ENCODE measurements around the gene ZNF580.

Gene ZNF580

GRCh38 chr19:55625004-55625326, 15.8 kb upstream of the ZNF580 start:
- no peak for DNase-seq

DNA sequence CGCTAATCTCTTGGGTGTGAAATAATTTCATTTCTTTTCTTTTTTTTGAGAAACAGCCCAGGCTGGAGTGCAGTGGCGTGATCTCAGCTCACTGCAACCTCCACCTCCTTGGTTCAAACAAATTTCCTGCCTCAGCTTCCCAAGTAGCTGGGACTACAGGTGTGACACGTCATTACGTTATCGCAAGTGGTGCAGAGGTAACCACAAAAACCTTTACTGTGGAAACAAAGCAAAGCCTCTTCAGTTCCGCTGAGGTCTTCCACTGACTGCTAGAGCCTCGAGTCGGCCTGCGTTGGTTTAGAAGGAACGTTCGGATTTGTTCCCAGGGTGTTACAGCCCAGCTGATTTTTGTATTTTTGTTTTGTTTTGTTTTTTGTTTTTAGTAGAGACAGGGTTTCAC, 14.5 kb upstream of the ZNF580 start:
- DNase-seq, result peak; percentile 44

DNA sequence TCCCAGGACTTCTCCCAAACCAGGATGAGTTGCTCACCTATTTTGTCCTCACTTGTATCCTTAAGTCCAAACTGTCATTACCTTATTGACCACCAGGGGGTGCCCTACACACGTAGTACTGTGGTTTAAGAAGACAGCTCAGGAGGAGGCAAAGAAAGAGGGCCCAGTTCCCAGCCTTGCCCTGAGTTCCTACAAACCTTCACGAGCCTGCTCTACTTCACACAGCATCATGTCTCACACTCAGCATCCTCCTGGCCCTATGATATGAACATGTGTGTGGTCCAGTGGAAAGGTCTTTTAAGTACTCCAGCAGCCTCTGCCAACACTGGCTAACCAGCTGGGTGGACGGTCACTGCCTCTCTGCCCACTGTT, 8.4 kb upstream of the ZNF580 start:
- DNase-seq, result peak; percentile 71

GRCh38 chr19:55633861-55634260, 6.9 kb upstream of the ZNF580 start:
- no peak for DNase-seq

DNA sequence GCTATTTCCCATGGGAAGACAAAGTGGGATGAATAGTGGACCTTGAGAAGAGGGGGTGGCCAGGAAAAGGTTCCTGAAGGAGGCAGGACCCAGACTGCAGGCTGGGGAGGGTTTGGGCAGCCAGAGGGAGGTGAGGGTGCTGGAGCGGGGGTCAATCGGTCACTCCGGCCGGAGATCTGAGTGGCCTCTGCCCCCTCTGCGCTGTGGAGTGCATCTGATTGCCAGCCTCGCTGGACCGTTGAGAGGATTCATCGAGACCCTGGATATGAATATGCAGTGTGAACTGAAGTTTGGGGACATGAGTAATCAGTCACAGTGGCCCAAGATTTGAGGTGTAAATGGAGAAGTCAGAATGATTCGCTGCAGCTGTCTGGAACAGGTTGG, 5.5 kb upstream of the ZNF580 start:
- no peak for DNase-seq

- no peak for DNase-seq
Observed at GRCh38 chr19:55635856-55636440, 4.9 kb upstream of the ZNF580 start.

DNA sequence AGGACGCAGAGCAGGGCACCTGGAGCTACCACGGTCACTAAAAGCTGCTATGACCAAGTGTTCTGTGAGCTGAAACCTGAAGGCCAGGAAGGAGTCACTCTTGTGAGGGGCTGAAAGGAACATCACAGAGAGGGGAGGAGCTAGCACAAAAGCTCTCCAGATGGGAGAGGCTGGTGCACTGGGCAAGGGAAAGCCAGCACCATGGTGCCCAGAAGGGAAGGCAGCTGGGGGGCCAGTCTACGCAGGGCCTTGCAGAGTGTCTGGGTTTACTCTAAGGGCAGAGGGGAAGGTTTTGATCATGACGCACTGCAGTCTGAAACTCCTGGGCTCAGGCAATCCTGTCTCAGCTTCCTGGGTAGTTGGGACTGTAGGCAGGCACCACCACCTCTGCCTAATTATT, 4.1 kb upstream of the ZNF580 start:
- DNase-seq, result no peak

DNA sequence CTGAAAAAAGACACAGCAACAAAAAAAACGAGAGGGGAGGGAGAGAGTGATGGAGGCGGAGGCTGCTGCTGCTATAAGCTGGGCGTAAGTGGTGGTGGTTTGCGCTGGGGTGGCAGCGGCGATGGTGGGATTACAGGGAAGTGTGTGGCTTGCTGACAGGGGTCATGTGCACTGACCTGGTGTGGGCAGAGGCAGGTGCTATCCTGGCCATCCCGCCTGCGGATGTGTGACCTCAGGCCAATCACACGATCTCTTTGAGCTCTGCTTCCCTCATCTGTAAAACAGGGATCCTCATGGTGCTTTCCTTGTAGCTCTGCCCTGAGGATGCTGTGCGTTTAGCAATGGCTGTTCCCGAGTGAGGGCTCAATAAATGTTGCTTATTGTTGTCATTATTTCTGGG, 3.3 kb upstream of the ZNF580 start:
- no peak for DNase-seq

DNA sequence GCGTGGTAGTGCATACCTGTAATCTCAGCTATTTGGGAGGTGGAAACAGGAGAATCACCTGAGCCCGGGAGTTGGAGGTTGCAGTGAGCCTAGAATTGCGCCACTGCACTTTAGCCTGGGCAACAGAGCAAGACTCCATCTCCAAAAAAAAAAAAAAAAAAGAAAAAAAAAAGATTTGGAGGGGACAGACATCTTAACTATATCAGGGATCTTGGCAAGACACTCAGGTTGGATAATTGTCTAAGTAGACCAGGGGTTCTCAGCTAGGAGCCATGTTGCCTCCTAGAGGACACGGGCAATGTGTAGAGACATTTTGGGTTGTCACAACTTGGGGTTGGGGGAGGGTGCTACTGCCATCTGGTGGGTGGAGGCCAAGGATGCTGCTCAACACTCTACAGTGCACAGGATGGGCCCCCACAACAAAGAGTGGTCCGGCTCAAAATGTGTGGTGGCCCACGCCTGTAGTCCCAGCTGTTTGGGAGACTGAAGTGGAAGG, 1.9 kb upstream of the ZNF580 start:
- peak; percentile 40 for DNase-seq

- DNase-seq, result peak; percentile 73
Observed at GRCh38 chr19:55640043-55640576, 692 bp upstream of the ZNF580 start.

GRCh38 chr19:55641426-55642152, 787 bp downstream of the ZNF580 start:
- DNase-seq, result peak; percentile 38

GRCh38 chr19:55642153-55643002, 1.6 kb downstream of the ZNF580 start:
- peak; percentile 15 for DNase-seq

GRCh38 chr19:55643003-55643886, 2.4 kb downstream of the ZNF580 start, which contains the start of gene ZNF581:
Gene ZNF581 (plus strand): TSS chr19:55643649. CDS start chr19:55644572, 923 bp downstream.
- peak; percentile 81 for DNase-seq

DNA sequence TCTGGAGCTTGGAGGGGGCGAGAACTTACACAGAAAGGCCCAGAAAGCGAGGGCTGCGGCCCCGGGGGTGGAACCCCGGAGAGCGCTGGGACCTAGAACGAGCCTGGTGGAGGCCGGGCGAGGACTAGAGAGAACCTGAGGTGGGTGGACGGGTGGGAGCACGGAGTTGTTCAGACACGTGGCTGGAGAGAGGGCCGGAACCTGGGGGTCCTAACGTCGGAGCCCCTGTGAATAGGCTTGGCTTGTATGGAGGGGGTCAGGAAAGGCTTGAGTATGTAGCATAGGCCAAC, 3.0 kb downstream of the ZNF580 start:
- DNase-seq, result no peak

- DNase-seq, result no peak
Observed at GRCh38 chr19:55644191-55644833, 3.5 kb downstream of the ZNF580 start.

- no peak for DNase-seq
Observed at GRCh38 chr19:55644842-55645511, 4.2 kb downstream of the ZNF580 start.

DNA sequence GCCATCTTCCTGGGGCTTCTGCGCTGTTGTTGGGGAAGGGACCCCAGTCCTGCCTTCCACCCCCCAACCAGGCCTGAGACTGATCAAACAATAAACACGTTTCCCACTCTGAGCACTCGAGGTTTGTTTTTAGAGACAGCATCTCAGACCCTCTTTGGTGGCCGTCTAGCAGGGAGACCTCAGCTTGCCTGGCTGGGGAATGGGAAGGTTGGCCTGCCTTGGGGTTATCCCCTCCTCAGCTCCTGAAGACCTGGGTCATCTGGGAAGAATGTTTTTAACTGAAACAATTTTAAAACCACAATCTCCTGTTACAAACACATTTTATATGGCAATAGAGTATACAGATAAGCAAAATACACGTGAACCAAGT, 4.7 kb downstream of the ZNF580 start:
- no peak for DNase-seq

- no peak for DNase-seq
Observed at GRCh38 chr19:55646889-55647731, 6.3 kb downstream of the ZNF580 start.

DNA sequence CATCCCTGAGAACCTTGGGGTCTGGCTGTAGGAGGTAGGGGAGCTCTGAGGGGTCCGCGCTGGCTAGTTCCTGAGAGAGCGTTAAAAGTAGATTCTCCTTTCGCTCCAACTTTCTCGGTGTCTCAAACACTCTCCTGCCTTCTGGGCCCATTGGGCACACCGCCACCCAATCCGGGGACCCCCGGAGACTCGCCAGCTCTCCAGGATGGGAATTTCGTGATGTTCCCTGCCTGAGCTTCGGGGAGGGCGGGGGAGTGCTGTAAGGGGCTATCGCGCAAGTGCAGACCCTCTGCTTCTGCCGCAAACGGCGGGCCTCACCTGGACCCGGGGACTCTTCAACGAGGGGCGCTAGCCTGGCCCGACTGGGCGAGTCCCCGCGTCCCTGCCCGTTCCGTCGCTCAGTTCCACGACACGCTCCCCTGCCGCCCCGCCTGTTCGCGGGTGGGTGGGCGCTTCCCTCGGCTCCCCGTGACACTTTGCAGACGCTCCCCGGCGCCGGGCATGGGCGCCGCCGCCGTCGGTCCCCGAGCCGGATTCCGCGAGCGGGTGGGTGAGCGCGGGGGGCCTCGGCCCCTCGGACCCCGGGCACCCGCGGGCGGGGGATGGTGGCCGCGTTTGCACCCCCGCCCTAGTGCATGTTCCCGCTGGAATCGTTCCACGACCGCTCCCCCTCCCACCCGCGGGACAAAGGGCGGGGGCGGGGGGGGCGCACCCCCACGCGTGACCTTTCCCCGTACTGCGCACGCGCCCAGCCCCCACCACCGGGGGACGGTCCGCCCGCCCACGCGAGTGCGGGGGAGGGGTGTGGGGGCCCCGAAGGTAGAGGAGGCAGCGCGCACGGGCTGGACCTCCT, 7.2 kb downstream of the ZNF580 start, which contains the start of gene CCDC106:
Gene CCDC106, plus strand, starts transcription at position 481 of the 853 bp plus-strand sequence. CDS start 835 bp downstream, outside the sequence.
- peak; percentile 21 for DNase-seq
